NK-92 (cell line): ENCODE data around the gene TMEM168.
"Not testable (repeated sequence)": the region's sequence is repeated elsewhere in the genome, so short reads cannot be mapped to it uniquely, and the experiment has no call there.

ENCODE experiments used
- DNase-seq: peaks from one replicate; lab custom pipeline; 2025; ENCODE audit not compliant: unreplicated experiment; lab: John Stamatoyannopoulos, UW

TMEM168 gene, protein sequence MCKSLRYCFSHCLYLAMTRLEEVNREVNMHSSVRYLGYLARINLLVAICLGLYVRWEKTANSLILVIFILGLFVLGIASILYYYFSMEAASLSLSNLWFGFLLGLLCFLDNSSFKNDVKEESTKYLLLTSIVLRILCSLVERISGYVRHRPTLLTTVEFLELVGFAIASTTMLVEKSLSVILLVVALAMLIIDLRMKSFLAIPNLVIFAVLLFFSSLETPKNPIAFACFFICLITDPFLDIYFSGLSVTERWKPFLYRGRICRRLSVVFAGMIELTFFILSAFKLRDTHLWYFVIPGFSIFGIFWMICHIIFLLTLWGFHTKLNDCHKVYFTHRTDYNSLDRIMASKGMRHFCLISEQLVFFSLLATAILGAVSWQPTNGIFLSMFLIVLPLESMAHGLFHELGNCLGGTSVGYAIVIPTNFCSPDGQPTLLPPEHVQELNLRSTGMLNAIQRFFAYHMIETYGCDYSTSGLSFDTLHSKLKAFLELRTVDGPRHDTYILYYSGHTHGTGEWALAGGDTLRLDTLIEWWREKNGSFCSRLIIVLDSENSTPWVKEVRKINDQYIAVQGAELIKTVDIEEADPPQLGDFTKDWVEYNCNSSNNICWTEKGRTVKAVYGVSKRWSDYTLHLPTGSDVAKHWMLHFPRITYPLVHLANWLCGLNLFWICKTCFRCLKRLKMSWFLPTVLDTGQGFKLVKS

DNA sequence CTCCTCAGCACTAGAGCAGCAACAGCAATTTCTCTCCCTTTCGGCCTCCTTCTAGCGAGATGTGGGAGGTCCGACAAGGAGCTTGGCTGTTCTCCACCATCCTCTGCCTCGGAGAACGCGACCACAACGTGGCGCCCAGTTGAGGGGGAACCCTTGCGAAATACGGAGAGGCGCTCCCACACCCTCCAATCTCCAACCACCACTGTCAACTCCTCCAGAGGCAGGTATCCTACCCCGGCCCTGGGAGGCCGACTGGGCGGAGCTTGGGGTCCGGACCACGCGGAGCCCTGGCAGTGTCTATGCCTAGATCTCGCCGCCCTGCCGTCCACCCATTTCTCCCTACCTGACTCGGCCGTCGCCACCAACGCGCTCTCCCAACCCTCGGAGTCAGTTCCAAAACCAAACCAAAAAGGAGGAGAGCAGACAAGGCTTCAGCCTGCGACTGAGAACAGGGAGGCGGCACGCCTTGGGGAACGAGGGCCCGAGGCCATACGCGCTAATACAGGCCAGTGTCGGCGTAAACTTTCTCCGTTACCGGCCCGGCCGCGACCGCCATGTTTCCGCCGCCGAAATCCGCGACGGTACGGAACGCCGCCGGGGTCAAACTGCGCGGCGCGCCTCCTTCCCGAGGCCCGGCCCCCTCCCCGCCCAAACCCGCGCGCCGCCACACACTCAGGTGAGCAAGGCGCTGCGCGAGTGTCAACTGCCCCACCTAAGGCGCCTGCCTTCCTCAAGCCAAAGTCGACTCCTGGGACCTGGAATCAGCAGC lies at the start of gene TMEM168:
Gene TMEM168, minus strand, starts transcription at position 577 of the 769 bp plus-strand sequence. CDS start 5,568 bp downstream, outside the sequence.
- no peak for DNase-seq

DNA sequence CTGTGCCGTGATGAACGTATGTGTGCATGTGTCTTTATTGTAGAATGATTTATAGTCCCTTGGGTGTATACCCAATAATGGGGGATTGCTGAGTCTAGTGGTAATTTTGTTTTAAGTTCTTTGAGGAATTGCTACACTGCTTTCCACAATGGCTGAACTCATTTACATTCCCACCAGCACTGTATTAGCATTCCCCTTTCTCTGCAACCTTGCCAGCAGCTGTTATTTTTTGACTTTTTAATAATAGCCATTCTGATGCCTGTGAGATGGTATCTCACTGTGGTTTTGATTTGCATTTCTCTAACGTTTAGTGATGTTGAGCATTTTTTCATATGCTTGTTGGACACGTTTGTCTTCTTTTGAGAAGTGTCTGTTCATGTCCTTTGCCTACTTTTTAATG lies 45.7 kb upstream of the TMEM168 start:
- DNase-seq = not testable (repeated sequence)

DNA sequence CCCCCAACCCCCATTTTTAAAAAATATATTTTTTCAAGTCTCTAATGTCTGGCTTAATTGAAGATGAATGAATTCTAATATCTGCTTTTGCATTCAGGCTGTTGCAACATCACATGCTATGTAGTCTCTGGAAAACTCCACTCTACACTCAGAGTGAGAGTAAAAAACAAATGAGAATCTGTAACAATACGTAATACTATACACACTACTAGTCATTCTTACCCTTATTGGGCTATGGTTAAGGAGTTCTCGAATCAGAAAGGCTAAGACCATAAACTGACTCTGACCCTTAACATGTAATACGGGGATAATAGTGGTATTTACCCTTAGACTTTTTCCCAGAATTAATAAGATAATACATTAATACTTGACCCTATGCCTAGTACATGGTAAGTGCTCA lies 42.9 kb upstream of the TMEM168 start:
- no peak for DNase-seq

DNA sequence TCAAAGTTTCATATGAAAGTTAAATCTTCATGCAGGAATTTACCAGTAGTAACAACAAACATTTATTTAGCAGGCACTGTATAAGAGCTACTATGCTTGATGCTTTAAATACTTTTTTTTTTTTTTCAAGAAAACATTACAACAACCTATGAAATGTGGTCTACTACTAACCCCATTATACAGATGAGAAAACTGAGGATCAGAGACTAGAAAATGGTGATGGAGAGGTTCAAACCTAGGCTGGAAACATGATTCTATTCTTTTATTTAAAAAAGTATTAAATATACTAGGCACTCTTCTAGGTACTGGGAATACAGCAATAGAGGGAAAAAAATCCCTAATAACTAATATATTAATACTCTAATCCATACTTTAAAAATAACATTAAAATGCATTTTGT lies 40.6 kb upstream of the TMEM168 start:
- no peak for DNase-seq

DNA sequence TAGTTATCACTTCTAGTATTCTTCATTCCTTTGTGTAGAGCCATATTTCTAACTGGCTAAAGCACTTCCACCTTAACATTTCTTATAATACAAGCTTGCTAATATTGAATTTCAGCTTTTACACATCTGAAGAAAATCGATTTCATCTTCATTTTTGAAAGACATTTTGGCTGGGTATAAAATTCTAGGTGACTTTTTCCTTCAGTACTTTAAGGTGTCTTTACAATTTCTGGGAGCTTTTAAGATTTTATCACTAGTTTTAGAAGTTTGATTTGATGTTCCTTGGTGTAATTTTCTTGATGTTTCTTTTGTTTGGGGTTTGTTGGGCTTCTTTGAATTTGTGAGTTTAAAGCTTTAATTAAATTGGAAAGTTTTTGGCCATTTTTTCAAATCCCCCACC lies 38.5 kb upstream of the TMEM168 start:
- DNase-seq = no peak

DNA sequence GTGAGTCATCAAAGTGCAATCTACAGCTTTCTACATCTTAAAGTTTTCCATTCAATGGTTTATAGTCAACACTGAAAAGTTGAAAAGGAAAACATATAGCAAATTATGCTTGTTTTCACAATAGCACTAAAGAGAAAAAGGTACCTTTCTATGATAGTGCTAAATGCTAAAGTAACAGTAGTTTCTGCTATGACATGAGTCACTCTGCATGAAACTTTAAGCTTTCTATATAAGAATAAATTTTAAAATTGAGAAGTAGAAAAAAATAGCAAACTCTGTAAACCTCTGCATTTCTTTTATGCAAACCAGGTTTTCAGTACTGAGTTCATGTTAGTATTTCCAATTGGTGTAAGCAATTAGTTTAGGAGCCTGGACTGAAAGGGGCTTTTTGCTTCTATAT lies 31.2 kb upstream of the TMEM168 start:
- DNase-seq = no peak

DNA sequence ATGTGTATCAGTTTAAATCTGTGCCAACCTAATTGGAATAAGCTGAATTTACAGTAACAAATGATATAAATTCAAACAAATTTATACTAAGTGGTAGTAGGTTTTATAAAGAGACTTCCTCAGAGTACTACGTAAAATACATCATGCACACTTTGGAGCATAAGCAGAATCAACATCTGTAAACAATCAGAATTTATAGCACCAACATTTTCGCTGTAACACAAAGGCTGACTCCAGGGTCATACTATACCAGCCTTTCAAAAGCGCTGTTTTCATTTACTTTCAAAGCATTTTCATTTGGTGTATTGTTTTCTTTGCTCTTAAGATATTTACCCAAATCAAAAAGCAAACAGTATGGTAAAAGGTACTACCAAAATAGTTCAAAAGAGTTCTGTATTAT lies 29.3 kb upstream of the TMEM168 start:
- no peak for DNase-seq

DNA sequence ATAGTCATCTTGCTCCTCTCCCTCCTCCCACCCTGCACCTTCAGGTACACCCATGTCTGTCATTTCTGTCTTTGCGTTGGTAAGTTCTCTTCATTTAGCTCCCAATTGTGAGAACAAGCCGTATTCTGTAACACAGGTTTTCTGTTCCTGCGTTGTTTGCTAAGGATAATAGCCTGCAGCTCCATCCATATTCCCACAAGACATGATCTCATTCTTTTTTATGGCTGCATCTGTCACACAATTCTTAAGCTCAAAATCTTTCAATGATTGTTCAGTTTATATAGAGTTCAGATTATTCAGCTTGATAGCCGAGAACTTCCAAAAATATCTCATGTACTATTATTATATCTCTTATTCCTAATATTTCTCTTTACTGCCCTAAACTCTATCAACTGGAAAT lies 16.0 kb upstream of the TMEM168 start:
- DNase-seq = no peak

DNA sequence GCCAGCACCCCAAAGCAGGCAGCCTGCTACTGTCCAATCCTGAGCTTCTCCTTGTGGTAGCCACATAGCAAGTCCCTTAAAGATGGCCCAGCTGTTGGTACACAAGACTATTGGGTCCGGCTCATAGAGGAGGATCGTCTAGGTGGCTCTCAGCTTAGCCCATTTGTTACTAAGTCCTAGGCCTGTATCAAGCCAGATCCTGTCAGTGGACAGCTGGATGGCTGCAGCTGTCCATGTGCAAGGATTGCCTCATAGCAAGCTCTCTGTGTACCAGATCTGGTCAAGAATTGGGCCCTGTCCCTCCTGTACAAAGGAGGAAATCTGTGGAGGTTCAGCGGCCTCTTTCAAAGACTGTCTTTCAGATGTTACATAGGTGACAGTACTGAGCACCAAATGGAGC lies 12.2 kb upstream of the TMEM168 start:
- DNase-seq = no peak

DNA sequence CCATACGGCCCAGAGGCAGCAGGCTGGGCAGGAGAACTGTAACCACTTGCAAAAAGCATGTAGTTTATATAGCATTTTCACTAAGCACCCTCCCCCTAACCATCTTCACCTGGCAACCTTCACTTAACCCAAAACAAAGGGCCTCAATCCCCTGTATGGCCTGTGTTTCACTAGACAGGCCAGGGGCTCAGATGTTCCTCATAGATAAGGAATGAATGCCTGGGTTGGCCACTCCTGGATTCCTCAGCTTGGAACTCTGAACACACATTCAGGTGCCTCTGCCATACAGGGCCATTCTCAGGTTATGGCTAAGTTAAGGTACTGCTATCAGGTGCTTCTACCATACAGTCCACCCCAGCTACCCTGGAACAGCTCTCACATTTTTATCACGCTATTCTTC lies 10.3 kb upstream of the TMEM168 start:
- no peak for DNase-seq

DNA sequence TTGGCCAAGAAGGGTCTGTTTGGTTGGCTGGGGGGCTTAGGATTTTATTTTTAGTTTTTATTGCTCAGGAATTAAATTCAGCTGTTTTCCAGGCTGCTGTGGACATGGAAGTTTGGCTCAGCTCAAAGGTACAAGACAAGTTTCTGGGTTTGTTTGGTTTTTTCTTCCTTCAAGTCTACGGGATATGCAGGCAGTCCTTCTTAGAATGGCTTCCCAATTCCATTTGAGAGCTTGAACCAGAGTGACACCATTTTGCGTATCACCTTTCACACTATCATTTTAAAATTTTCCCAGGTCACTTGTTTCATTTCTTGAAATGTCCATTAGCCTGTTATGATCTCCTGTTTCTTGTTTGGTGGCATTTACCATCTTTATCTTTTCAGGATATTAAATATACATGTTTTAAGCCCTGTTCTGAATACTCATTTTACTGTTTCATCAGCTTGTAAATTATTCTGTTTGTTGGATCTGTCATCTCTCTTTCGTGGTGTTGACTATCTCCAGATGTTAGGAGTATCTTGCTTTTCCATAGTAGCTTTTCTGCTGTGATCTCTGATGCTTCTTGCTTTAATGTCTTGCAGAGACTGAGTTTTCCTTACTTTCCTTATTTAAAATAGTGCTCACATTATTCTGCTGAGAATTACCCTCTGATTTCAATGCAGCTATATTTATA lies 9.4 kb upstream of the TMEM168 start:
- DNase-seq = no peak

DNA sequence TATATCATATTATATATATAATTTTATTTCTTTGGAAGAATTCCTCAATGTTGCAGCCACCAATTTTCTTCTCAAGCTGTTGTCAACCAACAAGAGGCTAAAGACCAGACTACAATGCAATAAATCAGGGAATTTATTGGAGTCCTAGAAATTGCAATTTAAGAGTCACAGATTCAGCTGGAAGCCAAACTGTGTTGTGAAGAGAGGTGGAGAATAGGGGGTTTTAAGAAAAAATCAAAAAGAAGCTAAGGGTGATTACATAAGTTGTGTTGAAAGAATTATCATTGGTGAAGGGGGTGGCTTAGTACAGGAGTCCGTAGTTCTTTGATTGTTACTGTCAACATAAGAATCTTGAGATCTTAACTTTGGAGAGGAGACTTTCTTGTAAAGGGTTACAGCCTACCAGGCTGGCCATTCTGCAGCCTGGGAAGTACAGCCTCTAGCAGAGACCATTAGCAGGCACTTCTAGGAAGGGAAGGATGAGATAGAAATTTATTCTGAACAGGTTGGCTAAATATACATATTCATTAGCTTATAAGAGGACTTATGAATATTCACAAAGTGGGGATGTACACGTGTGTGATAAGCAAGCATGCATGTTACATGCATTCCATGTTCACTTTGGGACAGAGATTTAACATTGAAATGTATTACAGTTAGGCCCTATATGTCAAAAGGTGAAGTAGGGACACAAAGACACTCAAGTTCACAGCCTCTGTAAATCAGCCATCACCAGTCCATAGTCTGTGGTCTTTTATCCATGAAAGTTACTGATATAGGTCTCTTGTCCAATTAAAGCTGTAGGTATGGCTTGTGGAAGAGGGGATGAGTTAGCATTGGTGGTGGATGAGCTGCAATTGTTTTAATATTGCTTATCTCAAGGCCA lies 8.3 kb upstream of the TMEM168 start:
- no peak for DNase-seq

DNA sequence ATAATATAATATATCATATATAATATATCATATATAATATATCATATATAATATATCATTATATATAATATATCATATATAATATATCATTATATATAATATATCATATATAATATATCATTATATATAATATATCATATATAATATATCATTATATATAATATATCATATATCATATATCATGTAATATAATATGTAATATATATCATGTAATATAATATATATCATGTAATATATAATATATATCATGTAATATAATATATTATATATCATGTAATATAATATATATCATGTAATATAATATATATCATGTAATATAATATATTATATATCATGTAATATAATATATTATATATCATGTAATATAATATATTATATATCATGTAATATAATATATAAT lies 6.4 kb upstream of the TMEM168 start:
- not testable (repeated sequence) for DNase-seq

DNA sequence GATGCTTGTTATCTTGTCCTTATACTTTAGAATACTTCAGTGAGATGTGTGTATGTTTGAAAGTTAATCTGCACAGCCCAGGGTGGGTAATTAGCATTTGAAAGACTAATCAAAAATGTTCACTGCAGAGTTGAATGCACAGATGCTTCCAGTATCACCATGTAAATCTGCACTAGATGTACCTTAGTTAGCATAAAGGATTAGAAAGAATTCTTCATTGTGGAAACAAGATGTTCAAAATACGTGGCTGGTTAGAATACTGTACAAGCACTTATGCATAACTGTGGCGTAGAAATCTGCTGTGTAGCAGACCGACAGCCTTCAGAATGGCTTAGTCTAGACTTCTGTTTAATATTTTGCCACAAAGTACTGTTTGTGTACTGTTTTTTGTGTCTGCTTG lies 2.2 kb upstream of the TMEM168 start:
- no peak for DNase-seq

DNA sequence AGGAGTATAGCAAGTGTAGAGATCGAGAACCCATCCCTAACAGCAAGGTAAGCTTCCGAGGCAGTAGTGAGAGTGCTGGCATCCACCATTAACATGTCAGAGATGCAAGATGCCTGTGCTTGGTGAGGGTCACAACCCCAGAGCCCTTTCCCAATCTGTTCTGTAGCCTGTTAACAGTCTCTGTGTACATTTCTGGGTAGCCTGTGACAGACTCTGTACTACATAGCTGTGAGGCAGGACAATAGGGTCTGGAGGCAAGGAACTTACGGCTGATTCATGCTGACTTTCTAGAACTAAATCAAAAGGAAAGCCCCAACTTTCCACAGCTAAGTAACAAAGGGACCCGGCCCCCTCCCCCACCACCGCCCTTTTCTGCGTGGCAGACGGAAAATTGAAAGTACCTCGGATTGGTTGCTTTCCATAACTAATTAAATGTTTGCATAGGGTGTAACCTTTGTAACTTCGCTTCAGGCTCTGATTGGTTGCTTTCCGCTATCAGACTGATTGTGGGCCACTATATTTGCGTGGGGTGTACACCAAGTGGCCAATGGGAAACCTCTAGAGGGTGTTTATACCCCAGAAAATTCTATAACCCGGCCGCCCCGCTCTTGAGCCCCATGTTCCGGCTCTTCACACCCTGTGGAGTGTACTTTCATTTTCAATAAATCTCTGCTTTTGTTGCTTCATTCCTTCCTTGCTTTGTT lies 1.4 kb upstream of the TMEM168 start:
- no peak for DNase-seq

DNA sequence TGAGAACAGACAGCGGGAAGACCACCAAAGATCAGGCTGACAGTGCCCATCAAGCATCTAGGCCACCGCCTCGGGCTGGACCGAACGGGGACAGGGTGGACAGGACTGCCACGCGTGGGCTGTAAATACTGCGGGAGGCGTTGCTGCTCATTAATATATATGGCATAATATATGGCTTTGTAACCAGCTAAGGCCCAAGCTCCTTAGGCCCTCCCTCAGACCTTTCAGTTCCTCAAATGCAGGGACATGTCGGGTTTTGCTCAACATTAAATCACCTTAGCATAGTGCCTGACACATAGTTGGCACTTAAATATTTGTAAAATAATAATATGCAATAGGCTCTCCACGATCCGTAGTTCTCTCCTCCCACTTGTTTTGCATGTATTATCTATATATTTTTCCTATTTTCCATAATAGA lies 402 bp upstream of the TMEM168 start:
- no peak for DNase-seq

DNA sequence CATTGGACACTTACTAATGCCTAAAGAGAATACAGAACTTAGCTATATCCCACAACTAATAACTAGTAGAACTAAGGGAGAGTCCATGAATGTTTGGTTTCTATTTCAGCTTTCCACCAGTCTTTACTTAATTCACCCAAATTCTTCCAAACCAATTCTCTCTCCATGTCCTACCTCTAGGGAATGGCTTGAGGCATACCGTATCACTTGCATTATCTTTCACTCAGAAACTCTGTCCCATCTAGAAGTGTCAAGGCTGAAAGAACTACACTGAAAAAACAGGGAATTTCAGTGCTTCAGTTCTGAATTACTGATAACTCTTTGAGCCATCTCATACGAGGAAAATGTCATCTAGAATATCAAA lies 758 bp downstream of the TMEM168 start:
- no peak for DNase-seq

DNA sequence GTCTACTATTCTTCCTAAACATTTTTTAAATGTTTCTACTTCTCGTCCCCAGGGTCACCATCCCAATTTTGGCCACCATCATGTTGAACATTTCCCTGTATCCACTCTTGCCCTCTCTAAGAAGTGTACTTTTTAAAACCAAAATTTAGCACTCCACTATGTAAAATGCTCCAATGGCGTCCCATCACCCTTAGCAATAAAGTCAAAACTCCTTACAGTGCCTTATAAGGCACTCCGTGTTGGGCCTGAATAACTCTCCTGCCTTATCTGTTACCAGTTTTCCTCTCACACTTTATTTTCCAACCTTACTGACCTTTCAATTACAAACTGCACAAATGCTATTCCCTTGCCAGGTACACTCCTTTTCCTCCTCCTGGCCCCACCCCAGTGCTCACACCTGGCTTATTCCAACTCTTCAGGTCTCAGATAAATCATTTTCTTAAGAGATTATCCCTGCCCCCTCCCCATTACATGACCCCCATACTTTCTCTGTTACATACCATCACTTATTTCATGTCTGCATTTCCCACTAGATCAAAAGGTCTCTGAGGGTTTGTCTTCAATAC lies 1.3 kb downstream of the TMEM168 start:
- DNase-seq = no peak

DNA sequence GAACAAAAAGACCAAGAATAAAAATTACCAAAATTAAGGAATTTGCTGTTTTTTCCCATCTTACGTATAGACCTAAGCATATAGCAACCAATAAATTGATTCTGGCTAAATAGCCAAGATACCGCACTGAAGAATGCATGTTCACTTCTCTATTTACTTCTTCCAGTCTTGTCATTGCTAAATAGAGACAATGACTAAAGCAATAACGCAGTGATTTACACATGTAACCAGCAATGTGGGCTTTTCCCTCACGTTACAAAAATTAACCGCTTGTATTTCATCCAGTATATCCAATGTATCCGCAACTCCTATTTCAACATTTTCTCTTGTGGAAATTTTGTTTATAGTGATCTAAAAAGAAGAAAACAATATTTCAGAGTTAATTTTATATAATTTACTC lies 5.6 kb downstream of the TMEM168 start:
- no peak for DNase-seq
